Islet of Langerhans (tissue), 1 donor: ENCODE measurements around the gene GALNT10.

Source experiments
- FAIRE-seq: peaks from one replicate; lab custom pipeline; 2011; peaks lifted over from hg19 to GRCh38; lab: Jason Lieb, UNC

GALNT10 gene

DNA sequence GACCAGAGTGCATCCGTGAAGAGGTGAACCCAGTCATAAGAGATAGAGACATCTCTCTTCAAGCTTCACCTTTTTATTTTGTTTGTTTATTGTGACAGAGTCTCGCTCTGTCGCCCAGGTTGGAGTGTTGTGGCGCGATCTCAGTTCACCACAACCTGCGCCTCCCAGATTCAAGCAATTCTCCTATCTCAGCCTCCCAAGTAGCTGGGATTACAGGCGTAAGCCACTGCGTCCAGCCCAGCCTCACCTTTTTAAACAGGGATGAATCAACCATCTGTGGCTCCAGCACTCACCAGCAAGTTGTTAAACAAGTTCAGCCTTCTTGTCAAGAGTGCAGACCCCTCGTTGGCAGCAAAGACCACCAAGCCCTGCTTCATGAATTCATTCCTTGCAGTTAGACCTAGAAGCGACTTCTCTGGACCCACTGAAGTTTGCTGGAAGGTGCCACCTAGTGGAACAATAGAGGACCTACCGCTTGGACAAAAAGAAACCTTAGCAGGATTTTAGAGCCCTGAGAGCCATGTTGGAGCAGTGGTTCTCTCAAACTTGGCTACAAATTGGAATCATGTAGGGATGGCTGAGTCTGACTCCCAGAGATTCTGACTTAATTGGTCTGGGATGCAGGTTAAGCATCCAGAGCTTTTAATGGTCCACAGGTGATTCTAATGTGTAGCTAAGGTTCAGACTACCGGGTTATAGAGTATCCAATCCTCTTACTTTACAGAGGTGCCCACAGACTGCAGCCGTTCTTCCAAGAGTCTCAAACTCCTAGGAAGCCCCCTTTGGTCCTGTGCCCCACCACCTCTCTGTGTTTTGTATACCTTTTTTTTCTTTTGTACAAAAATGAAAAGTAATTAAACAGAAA is 10.5 kb upstream of the GALNT10 start:
- FAIRE-seq = peak; percentile 81

DNA sequence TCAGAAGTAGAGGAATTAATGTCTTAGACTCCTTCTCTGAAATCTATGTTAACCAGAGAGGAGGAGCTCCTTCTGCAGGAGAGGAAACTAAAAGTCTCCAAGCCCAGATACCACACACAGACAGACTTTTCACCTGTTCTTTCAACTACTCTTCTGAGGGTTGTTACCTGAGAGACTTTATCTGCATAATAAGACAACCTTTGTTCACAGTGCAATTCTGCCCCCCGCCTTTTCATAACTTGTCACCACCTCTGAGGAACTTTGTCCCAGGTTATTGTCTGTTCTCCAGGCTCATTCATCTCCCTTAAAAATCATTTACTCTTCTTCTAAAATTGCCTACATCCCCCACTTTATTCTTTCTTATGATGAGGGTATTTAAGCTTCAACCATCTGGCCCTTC is 9.4 kb upstream of the GALNT10 start:
- no peak for FAIRE-seq

DNA sequence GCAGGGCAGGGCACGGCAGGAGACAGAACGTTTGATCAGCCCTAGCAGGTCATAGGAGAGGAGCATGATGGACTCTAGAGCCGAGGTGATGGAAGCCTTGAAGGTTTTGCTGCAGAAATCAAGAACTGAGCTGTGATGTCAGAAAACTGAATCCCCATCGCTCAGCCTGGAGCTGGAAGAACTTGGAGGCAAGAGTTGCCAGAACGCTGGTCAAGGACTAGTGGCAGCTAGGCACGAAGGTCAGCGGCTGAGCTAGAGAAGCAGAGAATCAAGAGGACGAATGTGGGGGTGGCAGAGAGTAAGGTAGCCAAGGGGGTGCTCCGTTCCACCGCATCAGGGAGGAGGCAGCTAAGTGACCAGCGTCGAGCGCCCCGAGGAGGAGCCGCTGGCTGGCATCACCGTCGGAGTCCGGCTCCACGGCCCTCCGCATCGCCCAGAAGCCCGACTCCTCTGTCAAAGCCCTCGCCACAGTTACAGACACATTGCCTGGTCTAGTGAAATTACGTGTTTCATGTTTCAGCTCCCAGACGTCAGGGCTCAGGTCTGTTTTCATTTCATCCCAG is 1.2 kb upstream of the GALNT10 start:
- no peak for FAIRE-seq

DNA sequence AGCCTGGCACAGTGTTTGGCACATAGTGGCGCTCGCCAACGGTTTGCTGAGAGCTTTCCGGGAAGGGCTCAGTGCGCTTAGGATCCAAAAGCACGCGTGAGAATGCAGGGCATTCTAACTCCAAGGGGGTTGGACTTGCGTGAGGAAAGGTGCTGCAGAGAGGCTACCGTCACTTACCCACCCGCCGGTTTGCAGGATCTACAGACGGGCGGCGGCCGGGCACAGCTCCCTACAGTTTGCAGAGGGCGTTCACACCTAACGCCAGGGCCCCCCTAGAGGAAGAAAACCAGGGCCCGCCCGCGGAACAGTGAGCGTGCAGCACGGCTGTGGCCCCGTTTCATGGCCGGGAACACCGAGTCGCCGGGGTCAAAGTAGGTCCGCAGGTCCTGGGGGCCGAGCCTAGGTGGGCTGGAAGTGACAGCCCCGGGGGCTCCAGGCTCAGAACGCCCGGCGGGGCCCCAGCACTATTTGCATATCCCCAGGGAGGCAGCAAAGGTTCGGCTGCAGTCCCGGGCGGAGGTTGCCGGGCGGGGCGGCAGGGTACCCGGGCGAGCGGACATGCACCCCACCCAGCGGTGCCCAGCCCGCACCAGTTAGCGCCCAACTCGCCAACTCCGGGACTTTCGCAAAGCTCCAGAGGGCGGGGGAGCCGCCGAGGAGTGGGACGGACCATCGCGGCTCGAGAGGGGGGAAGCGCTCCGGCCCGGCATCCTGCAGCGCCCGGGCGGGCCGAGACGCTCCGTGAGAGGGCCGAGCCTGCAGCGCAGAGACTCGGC is 526 bp upstream of the GALNT10 start:
- FAIRE-seq = no peak

DNA sequence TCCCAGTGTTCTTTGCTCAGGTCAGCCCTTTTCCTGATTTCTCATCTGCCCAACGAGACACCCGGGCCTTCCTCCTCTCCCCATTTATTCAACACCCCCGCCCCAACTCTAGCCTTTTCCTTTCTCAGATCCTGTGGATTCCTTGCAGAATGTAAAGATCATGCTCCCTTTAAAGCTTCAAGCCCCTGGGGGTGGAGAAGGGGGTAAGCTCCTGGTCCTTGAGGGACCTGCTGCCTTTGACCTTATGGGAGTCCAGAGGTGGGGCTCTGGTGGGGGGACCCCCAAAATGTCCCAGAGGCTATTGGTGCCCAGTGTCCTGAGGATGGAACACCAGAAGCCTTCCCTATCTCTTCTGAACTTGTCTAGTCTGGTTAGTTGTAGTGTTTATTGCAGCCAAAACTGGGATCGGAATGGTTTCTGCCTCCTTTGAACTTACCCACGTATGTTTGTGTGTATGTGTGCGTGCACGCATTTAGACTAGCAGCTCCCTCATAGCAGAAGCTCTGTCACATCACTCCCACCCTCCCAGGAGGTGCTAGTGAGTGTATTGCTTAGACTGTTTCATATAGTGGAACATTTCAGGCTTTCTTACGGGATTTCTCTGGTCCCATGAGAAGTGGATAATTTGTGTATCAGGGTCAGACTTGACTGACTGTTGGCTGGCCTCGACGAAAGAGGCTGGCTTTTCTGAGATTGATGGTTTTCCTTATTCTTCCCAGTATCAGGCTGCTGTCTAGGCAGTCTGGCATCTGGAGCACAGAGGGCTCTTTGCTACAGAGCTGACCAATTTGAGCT is 1.1 kb downstream of the GALNT10 start:
- FAIRE-seq = no peak

DNA sequence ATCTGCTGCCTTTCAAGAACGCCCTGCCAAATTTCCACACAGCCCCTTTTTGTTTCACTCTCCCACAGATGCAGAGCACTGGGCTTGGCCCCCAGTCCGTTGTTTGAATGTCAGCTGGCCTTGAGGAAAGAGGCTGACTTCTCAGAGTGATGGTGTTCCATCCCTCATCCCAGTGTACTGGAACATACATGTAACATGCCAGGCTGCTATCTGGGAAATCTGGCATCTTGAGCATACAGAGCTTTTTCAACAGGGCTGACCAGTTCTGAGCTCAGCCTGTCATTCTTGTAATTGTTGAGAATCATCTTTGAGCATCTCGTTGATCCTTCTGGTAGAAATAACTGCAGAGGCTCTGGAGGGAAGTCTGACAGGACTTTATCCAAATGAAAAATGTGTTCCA is 2.8 kb downstream of the GALNT10 start:
- FAIRE-seq = no peak

DNA sequence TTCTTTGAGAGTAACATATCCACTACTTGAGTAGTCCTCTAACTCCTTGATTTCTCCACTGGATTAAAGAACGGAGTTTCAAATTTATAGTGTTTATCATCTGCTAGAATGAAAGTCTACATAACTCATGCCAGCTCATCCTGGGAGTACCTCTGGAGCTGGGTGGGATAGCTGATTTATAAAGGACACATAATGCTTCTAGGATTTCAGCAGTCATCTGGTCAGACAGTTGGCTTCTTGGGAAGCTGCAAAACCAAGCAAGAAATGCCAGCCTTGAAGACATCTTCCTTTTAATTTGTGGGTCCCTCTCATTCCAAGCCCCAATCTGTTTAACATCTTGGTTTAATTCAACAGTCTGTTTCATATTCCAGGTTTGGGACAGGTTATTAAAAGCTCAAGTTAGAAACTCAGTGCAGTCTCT is 3.2 kb downstream of the GALNT10 start:
- no peak for FAIRE-seq

DNA sequence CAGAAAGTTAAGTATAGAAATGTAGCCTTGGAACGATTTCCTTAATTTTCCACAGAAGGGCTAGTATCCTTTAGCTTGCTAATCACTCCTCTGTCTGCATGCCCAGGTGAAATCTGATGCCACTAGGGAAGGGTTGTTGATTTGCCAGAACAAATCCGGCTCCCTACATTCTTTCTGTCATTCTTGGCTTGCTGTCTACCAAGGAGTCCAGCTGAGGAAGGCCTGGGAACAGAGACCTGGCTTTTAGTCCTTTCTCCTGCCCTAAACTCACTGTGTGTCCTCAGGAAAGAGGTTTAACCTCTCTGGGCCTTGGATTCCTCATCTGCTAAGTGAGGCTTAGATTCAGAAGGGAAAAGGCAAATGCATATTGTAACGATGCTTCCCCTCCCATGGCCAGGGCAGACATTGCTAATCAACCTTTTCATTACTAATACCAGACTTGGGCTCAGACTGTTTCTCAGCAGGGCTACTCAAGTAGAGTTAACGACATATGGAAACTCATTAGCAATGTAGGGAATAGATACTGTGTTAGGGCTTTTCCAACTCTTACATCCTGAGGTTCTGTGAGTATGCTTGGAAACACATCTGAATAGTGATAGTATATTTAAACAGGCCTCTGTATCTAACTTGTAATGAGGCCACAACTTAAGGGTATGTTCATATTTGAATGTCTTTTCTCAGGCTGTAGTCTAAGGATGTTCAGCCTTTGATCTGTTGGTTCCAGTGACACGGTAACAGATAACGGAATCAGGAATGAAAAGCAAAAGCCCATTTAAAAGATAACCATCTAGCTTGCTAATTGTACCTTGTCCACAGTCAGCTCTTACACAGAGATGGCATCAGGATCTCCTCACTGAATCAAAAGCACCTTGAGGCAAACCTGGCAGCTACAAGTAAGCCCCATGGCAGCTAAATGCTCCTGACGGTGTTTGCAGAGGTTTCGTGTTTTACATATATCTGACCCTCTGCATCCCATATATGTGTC is 4.1 kb downstream of the GALNT10 start:
- no peak for FAIRE-seq

DNA sequence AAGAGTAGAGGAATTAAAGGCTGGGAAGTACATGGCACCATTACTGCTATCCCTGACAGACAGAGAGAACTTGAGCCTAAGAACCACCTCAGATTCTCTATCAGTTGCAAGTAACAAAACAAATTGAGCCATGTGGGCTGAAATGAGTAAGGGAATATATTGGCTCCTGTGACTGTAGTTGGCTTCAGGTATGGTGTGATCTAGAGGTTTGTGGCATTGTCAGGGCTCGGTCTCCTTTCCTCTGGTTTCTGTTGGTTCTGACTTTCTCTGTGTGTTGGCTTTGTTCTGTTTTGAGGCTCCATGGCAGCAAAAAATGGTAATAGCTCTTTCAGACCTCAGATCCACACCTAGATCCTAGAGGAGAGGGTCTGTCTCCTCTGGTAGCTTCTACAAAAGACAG is 5.7 kb downstream of the GALNT10 start:
- FAIRE-seq = no peak

DNA sequence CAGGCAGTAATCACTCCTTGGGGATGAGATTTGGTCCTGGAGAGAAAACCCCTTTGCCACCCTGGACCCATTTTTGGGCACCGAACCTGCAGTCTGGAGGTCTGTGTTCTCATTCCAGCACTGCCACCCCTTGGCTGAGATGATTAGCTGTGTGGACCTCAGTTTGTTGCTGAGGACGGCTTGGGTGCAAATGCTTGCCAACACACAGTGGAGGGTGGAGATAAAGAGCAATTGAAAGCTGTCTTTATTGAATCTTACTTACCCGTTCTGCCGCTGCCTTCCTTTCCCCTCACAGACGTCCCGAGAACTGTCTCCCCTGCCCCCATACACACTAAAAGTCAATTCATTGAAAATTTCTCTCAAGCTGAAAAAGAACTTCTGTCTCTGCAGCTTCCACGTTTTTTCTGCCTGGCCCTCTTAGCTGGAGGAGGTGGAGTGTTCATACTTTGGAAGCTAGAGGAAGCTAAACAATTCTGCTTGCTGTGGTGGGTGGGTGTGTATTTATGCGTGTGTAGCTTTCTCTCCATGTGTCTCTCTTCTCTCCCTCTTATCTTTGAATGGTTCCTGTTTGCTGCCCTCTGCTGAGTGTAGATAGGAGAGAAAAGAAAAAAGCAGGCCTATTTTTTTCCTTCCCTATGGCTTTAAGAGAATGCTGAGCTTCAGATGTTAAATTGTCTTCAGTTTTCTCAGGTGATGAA is 6.6 kb downstream of the GALNT10 start:
- FAIRE-seq = no peak

DNA sequence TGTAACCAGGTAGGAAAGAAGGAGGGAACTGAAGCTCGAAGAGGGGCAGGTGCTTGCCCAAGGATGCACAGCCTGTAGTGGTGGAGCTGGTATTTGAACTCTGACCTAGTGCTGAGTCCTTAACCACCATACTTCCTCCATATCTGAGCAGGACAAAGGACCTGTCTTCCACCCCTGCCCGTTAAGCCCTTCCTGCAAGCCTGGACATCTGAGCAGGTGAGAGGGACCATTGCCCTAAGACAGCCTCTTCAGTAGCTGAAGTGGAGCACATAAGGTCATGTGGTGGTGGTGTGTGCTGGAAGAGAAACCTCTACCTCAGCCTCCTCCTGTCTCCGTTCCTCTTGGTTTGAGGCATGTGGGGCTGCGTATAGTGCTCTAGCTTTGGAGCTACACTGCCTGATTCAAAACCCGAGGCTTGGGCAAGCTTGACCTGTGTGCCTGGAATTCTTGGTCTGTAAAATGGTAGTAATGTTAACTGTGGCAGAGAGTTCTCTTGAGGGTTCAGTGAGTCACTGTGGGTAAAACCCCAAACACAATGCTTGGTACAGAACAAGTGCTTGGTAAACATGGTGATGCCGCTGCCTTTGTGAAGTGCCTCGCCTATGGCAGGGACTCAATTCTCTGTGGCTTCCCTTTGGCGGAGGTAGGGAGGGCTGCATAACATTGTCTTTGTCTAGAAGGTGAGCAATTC is 7.4 kb downstream of the GALNT10 start:
- no peak for FAIRE-seq

DNA sequence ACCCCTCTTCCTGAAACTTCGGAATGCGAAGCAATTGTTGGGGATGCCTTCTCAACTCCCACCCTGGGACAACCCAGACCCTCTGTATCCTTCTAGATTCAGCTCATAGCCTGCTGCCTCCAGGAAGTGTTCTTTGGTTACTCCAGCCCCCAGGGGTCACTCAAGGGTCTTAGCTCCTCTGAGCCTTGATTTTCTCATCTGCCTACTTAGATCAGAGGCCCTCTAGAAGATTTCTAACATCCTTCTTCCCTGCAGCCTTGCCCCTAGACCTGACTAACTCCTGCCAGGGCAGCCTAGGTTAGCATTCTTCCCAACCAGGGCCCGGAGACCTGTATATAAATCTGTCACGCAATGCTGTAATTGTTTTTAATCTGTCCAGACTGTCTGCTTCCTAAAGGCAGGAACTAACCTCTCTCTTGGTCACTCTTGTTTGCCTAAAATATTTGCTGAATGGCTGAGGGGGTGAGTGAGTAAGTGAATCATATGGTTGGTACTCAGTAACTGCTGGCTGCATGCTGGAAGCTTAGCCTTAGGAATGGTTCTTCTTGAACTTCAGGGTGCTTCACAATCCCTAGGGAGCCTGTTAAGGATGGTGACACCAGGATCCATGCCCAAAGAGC is 8.2 kb downstream of the GALNT10 start:
- no peak for FAIRE-seq

DNA sequence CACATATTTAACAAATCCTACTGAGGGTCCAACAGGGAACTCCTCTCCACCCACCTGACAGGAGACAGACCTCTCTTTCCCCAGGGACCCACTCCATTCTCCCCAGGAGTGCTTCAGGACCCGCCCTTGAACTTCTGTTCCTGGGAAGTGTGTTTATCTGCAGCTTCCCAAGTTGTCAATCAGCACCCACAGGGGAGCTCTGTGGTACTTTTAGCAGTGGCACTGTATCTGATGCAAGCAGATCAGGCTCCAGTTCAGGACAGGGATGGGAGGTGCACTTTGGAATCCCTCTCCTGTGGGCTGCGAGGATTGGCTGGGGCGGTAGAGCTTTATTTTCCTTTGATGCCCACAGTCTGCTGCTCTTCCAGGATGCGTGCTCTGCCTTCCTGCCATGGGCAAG is 8.7 kb downstream of the GALNT10 start:
- FAIRE-seq = no peak

DNA sequence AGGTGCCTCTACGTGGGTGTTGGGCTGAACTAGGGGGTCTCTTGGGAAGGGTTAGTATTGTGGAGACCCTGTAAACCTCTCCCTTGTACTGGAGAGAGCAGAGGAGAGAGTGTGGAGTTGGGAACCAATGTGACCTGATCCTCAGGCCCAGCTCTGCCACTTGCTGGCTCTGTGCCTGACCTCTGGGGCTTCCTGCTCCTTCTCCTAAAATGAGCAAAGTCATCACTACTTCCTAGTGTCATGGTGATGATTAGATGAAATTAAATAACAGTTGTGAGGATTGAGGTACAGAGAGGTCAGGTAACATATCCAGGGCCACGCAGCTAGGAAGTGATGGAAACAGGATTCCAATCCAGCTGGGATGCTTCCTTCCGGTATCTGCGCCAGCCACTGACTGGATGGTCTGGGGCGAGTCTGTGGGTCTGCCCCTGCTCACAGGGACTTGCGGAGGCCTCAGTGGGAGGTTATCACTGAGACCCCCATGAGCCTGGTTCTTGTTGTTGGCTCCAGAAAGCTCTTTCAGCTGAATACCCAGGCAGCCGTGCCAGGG is 9.2 kb downstream of the GALNT10 start:
- no peak for FAIRE-seq

DNA sequence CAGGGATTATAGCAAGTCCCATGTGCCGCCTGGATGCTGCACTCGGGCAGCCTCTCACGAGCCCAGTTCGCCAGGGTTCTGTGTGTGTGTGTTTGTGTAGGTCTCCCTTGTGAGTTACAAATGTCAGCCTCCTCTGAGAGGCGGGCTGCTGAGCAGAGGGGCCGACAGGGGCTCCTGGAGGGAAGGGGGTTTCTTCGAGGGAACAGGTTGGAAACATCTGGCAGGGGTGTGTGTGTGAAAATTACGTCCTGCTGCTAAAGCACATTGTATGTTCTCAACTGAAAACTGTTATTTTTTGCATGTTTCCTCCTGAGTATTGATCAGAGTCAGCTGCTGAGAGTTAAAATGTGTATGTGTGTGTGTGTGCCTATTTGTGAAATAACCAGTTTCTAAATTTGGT is 9.7 kb downstream of the GALNT10 start:
- FAIRE-seq = no peak

DNA sequence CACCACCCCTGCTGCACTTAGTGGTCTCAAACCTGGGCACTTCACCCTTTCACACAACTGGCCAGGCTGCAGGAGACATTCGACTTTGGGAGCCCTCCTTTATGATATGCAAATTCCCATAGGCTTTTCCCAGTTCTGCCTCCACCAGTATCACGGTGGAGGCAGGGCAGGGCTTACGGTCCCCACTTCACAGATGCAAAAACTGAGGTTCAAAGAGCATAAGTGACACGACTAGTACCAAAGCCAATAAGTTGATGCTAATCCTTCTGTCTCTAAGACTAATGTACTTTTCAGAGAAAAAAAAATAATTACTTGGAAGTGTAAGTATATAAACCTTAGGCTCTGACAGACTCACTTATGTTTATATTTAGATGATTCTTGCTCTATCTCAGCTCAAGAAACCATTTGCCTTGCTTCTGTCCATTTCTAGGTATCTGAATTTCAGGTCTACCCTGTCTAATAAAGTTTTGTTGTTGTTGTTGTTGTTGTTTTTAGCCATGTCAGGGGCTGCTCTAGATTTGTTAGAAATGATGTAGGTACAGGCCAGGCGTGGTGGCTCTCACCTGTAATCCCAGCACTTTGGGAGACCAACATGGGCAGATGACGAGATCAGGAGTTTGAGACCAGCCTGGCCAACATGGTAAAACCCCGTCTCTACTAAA is 10.7 kb downstream of the GALNT10 start:
- FAIRE-seq = no peak

DNA sequence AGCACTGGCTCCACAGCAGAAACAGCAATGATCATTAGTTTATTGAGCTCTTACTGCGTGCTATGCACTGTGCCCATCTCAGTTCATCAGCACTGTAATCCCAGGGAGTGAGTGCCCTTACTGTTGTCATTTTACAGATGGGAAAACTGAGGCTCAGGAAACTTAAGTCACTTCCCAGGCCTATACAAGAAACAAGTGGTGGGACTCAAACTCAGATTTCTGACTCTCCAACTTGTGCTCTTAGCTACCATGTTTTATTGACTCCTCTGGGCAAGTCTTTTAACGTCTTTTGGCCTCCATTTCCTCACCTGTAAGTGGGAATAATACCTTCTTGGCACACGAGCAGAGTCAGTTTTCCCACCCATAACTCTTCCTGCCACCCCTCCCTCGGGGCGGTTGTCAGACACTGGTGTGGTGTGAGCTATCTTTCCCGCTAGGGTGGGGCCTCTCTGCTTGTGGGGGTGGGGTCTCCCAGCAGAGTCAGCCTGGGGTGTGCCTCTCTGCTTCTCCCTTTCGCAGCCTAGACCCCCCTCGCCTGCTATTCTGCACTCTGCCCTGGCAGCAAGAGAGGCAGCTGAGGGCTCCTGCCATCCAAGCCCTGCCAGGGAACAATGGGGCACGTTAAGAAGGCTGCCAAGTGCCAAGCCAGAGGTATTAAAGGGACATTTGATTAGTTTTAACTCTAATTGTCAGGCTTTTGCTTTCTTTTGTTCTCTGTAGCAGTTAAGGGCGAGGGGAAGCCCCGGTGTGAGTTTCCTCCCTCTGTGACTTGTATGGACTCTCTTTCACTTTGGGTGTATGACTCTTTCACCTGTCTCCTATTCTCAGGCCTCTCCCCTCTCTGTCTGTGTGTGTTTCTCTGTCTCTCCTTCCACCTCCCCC is 12.1 kb downstream of the GALNT10 start:
- FAIRE-seq = no peak
